Parathyroid adenoma (tissue), 2 donors: ENCODE results near the gene SND1.

Experiments used
- H2AFZ ChIP-seq: fragments of 300-600 bp; sonication (generic); one replicate; pipeline ENCODE4 v1.7.0; 2017; ENCODE audit warnings: antibody characterized with exemption, mild to moderate bottlenecking
- H3K27ac ChIP-seq: fragments of 300-600 bp; sonication (generic); one replicate; pipeline ENCODE4 v1.7.0; 2017
- H3K27me3 ChIP-seq: fragments of 300-600 bp; sonication (generic); one replicate; pipeline ENCODE4 v1.7.0; 2017; ENCODE audit warnings: low read length; ENCODE audit not compliant: control insufficient read depth, insufficient read depth
- H3K36me3 ChIP-seq: fragments of 300-600 bp; sonication (generic); one replicate; pipeline ENCODE4 v1.7.0; 2017; ENCODE audit warnings: low read length; ENCODE audit not compliant: control insufficient read depth, insufficient read depth
- H3K4me1 ChIP-seq: fragments of 300-600 bp; sonication (generic); one replicate; pipeline ENCODE4 v1.7.0; 2017; ENCODE audit warnings: control low read depth
- H3K4me2 ChIP-seq: fragments of 300-600 bp; sonication (generic); one replicate; pipeline ENCODE4 v1.7.0; 2017; ENCODE audit warnings: low read length
- H3K4me3 ChIP-seq: fragments of 300-600 bp; sonication (generic); one replicate; pipeline ENCODE4 v1.7.0; 2017; ENCODE audit warnings: low read depth, low read length
- H3K79me2 ChIP-seq: fragments of 300-600 bp; sonication (generic); one replicate; pipeline ENCODE4 v1.7.0; 2017; ENCODE audit warnings: control low read depth
- H3K9ac ChIP-seq: fragments of 300-600 bp; sonication (generic); one replicate; pipeline ENCODE4 v1.7.0; 2017; ENCODE audit warnings: mild to moderate bottlenecking
- H3K9me3 ChIP-seq: fragments of 300-600 bp; sonication (generic); one replicate; pipeline ENCODE4 v1.7.0; 2017; ENCODE audit warnings: low read length; ENCODE audit not compliant: control insufficient read depth
- TF ChIP-seq, protein P1 (sequence below): fragments of 300-600 bp; sonication (generic); IDR thresholded peaks from one replicate; pipeline ENCODE4 v1.7.0; 2017; ENCODE audit warnings: antibody characterized with exemption, mild to moderate bottlenecking
- donor health status: primary hyperparathyroidism.

The SND1 gene

GRCh38 chr7:128031901-128032604, 380.1 kb downstream of the SND1 start:
- H3K27me3 ChIP-seq, result no peaks in the 10 kb centered on the region

DNA sequence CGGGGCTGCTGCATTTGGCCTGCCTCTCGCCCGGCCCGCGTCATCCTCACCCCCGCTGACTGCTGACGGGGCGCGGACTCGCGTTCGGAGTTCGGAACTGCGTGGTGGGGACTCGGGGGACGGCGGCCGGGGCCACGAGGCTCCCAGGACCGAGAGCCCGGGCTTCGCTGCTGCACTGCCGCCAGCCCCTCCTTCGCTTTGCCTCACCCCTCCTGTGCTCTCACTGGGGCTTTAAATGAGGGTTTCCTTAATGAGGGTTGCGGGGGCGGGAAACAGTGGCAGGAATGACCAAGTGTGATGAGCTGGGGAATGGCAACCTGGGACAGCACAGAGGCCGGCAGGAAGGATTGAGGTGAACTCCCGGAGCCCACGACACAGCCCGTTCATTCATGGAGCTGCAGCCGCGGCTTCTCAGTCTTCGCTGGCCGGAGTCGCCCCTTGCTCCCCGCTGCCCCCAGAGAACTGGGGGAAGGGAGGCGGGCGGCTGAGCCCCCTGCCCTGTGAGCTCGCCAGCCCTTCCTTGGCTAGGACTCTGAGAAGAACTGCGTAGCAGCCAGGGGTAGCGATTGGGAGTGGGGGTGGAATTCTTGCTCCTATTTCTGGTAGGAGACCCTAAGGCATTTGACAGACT, 380.7 kb downstream of the SND1 start:
- peaks cover 13% of the 10 kb centered on the region for H3K79me2 ChIP-seq
- TF ChIP-seq, protein P1, sequence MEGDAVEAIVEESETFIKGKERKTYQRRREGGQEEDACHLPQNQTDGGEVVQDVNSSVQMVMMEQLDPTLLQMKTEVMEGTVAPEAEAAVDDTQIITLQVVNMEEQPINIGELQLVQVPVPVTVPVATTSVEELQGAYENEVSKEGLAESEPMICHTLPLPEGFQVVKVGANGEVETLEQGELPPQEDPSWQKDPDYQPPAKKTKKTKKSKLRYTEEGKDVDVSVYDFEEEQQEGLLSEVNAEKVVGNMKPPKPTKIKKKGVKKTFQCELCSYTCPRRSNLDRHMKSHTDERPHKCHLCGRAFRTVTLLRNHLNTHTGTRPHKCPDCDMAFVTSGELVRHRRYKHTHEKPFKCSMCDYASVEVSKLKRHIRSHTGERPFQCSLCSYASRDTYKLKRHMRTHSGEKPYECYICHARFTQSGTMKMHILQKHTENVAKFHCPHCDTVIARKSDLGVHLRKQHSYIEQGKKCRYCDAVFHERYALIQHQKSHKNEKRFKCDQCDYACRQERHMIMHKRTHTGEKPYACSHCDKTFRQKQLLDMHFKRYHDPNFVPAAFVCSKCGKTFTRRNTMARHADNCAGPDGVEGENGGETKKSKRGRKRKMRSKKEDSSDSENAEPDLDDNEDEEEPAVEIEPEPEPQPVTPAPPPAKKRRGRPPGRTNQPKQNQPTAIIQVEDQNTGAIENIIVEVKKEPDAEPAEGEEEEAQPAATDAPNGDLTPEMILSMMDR, result no peak
- H3K4me1 ChIP-seq, result peaks cover 4% of the 10 kb centered on the region
- H3K4me2 ChIP-seq, result peak overlapping the region; percentile 56
- no peaks in the 10 kb centered on the region for H3K27me3 ChIP-seq
- H3K4me3 ChIP-seq, result peak overlapping the region; percentile 28
- H2AFZ ChIP-seq, result peak overlapping the region; percentile 67
- H3K27ac ChIP-seq, result no peak overlapping the region
- no peaks in the 10 kb centered on the region for H3K9me3 ChIP-seq
- H3K9ac ChIP-seq, result no peak overlapping the region
- no peaks in the 10 kb centered on the region for H3K36me3 ChIP-seq

More at GRCh38 chr7:128031901-128032604, 380.1 kb downstream of the SND1 start:
- no peak overlapping the region for H3K9ac ChIP-seq
- H3K36me3 ChIP-seq, result no peaks in the 10 kb centered on the region
- TF ChIP-seq, protein P1, result peak; percentile 47
- peak overlapping the region; percentile 57 for H3K4me2 ChIP-seq
- H3K79me2 ChIP-seq, result peaks cover 13% of the 10 kb centered on the region
- no peaks in the 10 kb centered on the region for H3K9me3 ChIP-seq
- peak overlapping the region; percentile 73 for H2AFZ ChIP-seq
- peak overlapping the region; percentile 68 for H3K27ac ChIP-seq
- H3K4me1 ChIP-seq, result peaks cover 9% of the 10 kb centered on the region
- no peak overlapping the region for H3K4me3 ChIP-seq

- Histone ChIP-seq H3K79me2 (peaks cover 13% of the 10 kb centered on the region), H3K9ac (no peak overlapping the region), H2AFZ (no peak overlapping the region), H3K4me2 (no peak overlapping the region), H3K27me3 (no peaks in the 10 kb centered on the region), H3K4me1 (peaks cover 2% of the 10 kb centered on the region), H3K36me3 (no peaks in the 10 kb centered on the region), H3K4me3 (no peak overlapping the region), H3K9me3 (no peaks in the 10 kb centered on the region), H3K27ac (no peak overlapping the region)
- TF ChIP-seq, protein P1, result no peak
Measured at GRCh38 chr7:128033246-128033645, 381.3 kb downstream of the SND1 start.

GRCh38 chr7:128034825-128035224, 382.8 kb downstream of the SND1 start:
- Histone ChIP-seq H3K36me3 (no peaks in the 10 kb centered on the region), H3K4me2 (no peak overlapping the region), H3K27me3 (no peaks in the 10 kb centered on the region), H3K4me1 (peaks cover 2% of the 10 kb centered on the region), H3K9ac (no peak overlapping the region), H3K9me3 (no peaks in the 10 kb centered on the region), H2AFZ (no peak overlapping the region), H3K4me3 (no peak overlapping the region), H3K79me2 (peaks cover 11% of the 10 kb centered on the region), H3K27ac (no peak overlapping the region)
- TF ChIP-seq, protein P1, result no peak
